Measurements from ENCODE around the gene UXS1.

UXS1 gene

GRCh38 chr2:106127776-106128268 lies 66.3 kb downstream of the UXS1 start:
- DNase-seq, result no peak

GRCh38 chr2:106127282-106127771 lies 66.8 kb downstream of the UXS1 start:
- DNase-seq, result no peak

GRCh38 chr2:106126705-106127281 lies 67.3 kb downstream of the UXS1 start:
- DNase-seq, result no peak

- DNase-seq, result no peak
These were observed 67.8 kb downstream of the UXS1 start for GRCh38 chr2:106126295-106126694.

GRCh38 chr2:106124905-106125549 lies 69.1 kb downstream of the UXS1 start:
- no peak for DNase-seq

GRCh38 chr2:106124106-106124756 lies 69.9 kb downstream of the UXS1 start:
- no peak for DNase-seq

- DNase-seq, result no peak
These were observed 71.9 kb downstream of the UXS1 start for GRCh38 chr2:106122157-106122556.

GRCh38 chr2:106120432-106120831 lies 73.7 kb downstream of the UXS1 start:
- no peak for DNase-seq

GRCh38 chr2:106119074-106119473 lies 75.0 kb downstream of the UXS1 start:
- DNase-seq, result no peak

GRCh38 chr2:106117882-106118684 lies 76.0 kb downstream of the UXS1 start:
- DNase-seq, result no peak

GRCh38 chr2:106117347-106117746 lies 76.8 kb downstream of the UXS1 start:
- DNase-seq, result no peak

GRCh38 chr2:106116248-106116647 lies 77.9 kb downstream of the UXS1 start:
- DNase-seq, result no peak

GRCh38 chr2:106115665-106116064 lies 78.4 kb downstream of the UXS1 start:
- no peak for DNase-seq

- no peak for DNase-seq
These were observed 78.9 kb downstream of the UXS1 start for GRCh38 chr2:106115250-106115649.

- no peak for DNase-seq
These were observed 79.9 kb downstream of the UXS1 start for GRCh38 chr2:106114166-106114565.

- no peak for DNase-seq
These were observed 80.6 kb downstream of the UXS1 start for GRCh38 chr2:106113361-106113966.

GRCh38 chr2:106111882-106112571 lies 82.1 kb downstream of the UXS1 start:
- no peak for DNase-seq

- no peak for DNase-seq
These were observed 84.3 kb downstream of the UXS1 start for GRCh38 chr2:106109675-106110424.

GRCh38 chr2:106108791-106109190 lies 85.3 kb downstream of the UXS1 start:
- no peak for DNase-seq

GRCh38 chr2:106108351-106108750 lies 85.8 kb downstream of the UXS1 start:
- DNase-seq, result no peak

- peak; percentile 37 for DNase-seq
These were observed 86.5 kb downstream of the UXS1 start for GRCh38 chr2:106107509-106108131.

Data from stimulated activated naive CD4-positive, alpha-beta T cell treated with Interleukin-2 at 50 U/mL for 16 hours (primary cell).